ENCODE data around the gene UBE2O. TPM values are rescaled to one million over a fixed set of nuclear protein-coding genes. Genes with fewer than 3 reads are reported as not detected.
A peak's percentile ranks its signal among the peaks of the same experiment; 100 is the strongest.

UBE2O gene
- total RNA-seq, 1 experiment from 2014 or later = 52.6 TPM

- Histone ChIP-seq H3K79me1 (ENCODE audit: insufficient read depth, low read depth, low read length, poor library complexity, severe bottlenecking) (no peaks in the 10 kb centered on the region), H3K14ac (ENCODE audit: insufficient read depth, low read length) (no peak overlapping the region), H3K23me2 (ENCODE audit: insufficient read length, low read depth, low read length, poor library complexity, severe bottlenecking) (peaks cover 17% of the 10 kb centered on the region), H2BK5ac (ENCODE audit: insufficient read length, low read length) (no peak overlapping the region), H2AK5ac (ENCODE audit: insufficient read length, low read length) (no peak overlapping the region), H2BK120ac (ENCODE audit: low read depth, low read length, poor library complexity, severe bottlenecking) (no peak overlapping the region), H3K23ac (ENCODE audit: insufficient read length, low read depth, low read length) (no peak overlapping the region), H3K4ac (ENCODE audit: low read depth, low read length) (no peak overlapping the region), H2BK15ac (ENCODE audit: low read depth, low read length) (no peak overlapping the region), H3K9ac (ENCODE audit: extremely low read depth, insufficient read length, low read length) (no peak overlapping the region), H2AFZ (ENCODE audit: low read length) (no peak overlapping the region), H3K56ac (ENCODE audit: insufficient read length, low read depth, low read length) (no peak overlapping the region), H2BK12ac (ENCODE audit: insufficient read length, low read depth, low read length) (no peak overlapping the region), H3K79me2 (ENCODE audit: insufficient read depth, low read length) (no peaks in the 10 kb centered on the region), H4K5ac (ENCODE audit: insufficient read length, low read depth, low read length) (no peak overlapping the region), H4K20me1 (ENCODE audit: control insufficient read depth, insufficient read depth, insufficient read length) (no peaks in the 10 kb centered on the region), H4K91ac (ENCODE audit: insufficient read length, low read depth, low read length) (no peak overlapping the region), H3K27me3 (ENCODE audit: insufficient read depth, low read length) (peaks cover 8% of the 10 kb centered on the region; the same call in 1 of the 2 replicates), H3T11ph (ENCODE audit: low read length) (no peak overlapping the region), H3K4me1 (ENCODE audit: insufficient read depth, low read length) (0 out of 2 replicates have a peak, but pooled peaks cover 2% of the 10 kb centered on the region), H4K8ac (replicated peaks; ENCODE audit: insufficient read length, low read depth, low read length) (no peak overlapping the region), H3K27ac (ENCODE audit: insufficient read length, low read depth, low read length) (no peak overlapping the region), H3K9me3 (ENCODE audit: control insufficient read depth, low read depth, low read length) (no peaks in the 10 kb centered on the region), H2BK20ac (ENCODE audit: low read depth, low read length, poor library complexity, severe bottlenecking) (no peak overlapping the region), H3K4me2 (ENCODE audit: insufficient read depth, insufficient read length, low read length) (no peak overlapping the region), H3K18ac (ENCODE audit: insufficient read length, low read depth, low read length) (no peak overlapping the region)
- TF ChIP-seq CTCF (conservative IDR thresholded peaks at IDR 0.05) = no peak
- H3K27ac Mint-ChIP-seq = peak overlapping the region in 1 of 3 experiments; percentile 9; a peak in 1 of 7 replicates
- H3K9me3 Mint-ChIP-seq = no peaks in the 10 kb centered on the region; a peak in 2 of 5 replicates
- peaks cover 13 to 20% of the 10 kb centered on the region in 2 experiments for H3K4me1 Mint-ChIP-seq
- no peak for DNase-seq
- H3K4me3 Mint-ChIP-seq = no peak overlapping the region
- whole genome bisulfite sequencing (ENCODE audit: extremely low coverage, insufficient read length, low lambda C conversion rate) = no CpG with 5 or more reads among the region's 21 CpGs
- H3K36me3 Mint-ChIP-seq (ENCODE audit: insufficient read depth in 1 of 3, low read depth in 3 of 3) = no peaks in the 10 kb centered on the region; a peak in 1 of 7 replicates
- peaks cover 47% of the 10 kb centered on the region for H3K27me3 Mint-ChIP-seq (ENCODE audit: low read depth)
Measured at GRCh38 chr17:76379646-76380376, 73.1 kb downstream of the UBE2O start.
